Embryonic facial prominence (tissue), 1 donor: Measurements from ENCODE around the gene ADORA1.

ENCODE experiments used
- DNase-seq: peaks from one replicate; pipeline ENCODE4 v3.0.0-alpha.2; 2016; ENCODE audit errors: extremely low spot score

The ADORA1 gene

GRCh38 chr1:203121186-203122015, 6.1 kb upstream of the ADORA1 start:
- DNase-seq = no peak

GRCh38 chr1:203122159-203122558, 5.4 kb upstream of the ADORA1 start:
- no peak for DNase-seq

- no peak for DNase-seq
These were observed 3.5 kb upstream of the ADORA1 start for GRCh38 chr1:203124011-203124410.

GRCh38 chr1:203124546-203125317, 2.8 kb upstream of the ADORA1 start:
- DNase-seq = no peak

- DNase-seq = no peak
These were observed 1.2 kb upstream of the ADORA1 start for GRCh38 chr1:203126151-203126865.

GRCh38 chr1:203126866-203127665, 460 bp upstream of the ADORA1 start:
- no peak for DNase-seq

- DNase-seq = no peak
These were observed 847 bp downstream of the ADORA1 start for GRCh38 chr1:203128431-203128715.

- DNase-seq = no peak
These were observed 1.4 kb downstream of the ADORA1 start for GRCh38 chr1:203128716-203129500.

GRCh38 chr1:203129501-203130231, 2.1 kb downstream of the ADORA1 start:
- no peak for DNase-seq

- no peak for DNase-seq
These were observed 2.9 kb downstream of the ADORA1 start for GRCh38 chr1:203130358-203130985.

GRCh38 chr1:203131548-203132200, 4.1 kb downstream of the ADORA1 start:
- DNase-seq = no peak

GRCh38 chr1:203133970-203134725, 6.6 kb downstream of the ADORA1 start:
- DNase-seq = no peak

GRCh38 chr1:203135636-203136305, 8.2 kb downstream of the ADORA1 start:
- no peak for DNase-seq

GRCh38 chr1:203136409-203137042, 9.0 kb downstream of the ADORA1 start:
- no peak for DNase-seq

GRCh38 chr1:203137324-203137723, 9.8 kb downstream of the ADORA1 start:
- DNase-seq = no peak

- DNase-seq = no peak
These were observed 10.5 kb downstream of the ADORA1 start for GRCh38 chr1:203138066-203138465.

GRCh38 chr1:203139976-203140475, 12.5 kb downstream of the ADORA1 start:
- DNase-seq = no peak
